H1 (cell line): ENCODE measurements around the gene SPIRE2. TPM values are rescaled to one million over a fixed set of nuclear protein-coding genes. Genes with fewer than 3 reads are reported as not detected.

Source experiments
- CTCF ChIA-PET: fragments of 300-600 bp; sonication (Branson Sonifier 250); formaldehyde crosslinking; loops from one replicate; lab custom pipeline; 2021; ENCODE audit not compliant: partially characterized antibody; lab: Charles Lee
- POLR2A ChIA-PET: fragments of 300-600 bp; sonication (Branson Sonifier 250); formaldehyde crosslinking; loops from one replicate; lab custom pipeline; 2021; ENCODE audit warnings: inconsistent platforms; ENCODE audit not compliant: partially characterized antibody; lab: Charles Lee
- DNase-seq, 2 experiments: peaks; one replicate each; pipeline versions ENCODE4 v3.0.0 to v3.0.0-alpha.2; 2010 to 2022; ENCODE audit warnings: low spot score in 2 of 2, low read depth in 1 of 2, mixed read lengths in 1 of 2
- FAIRE-seq: peaks from 2 replicates; lab custom pipeline; 2011; peaks lifted over from hg19 to GRCh38; lab: Jason Lieb, UNC
- H2AFZ ChIP-seq: 2 replicates; pipeline ENCODE4 v1.8.1; 2012; ENCODE audit warnings: low read length, inconsistent platforms
- H2AK5ac ChIP-seq: 2 replicates; pipeline ENCODE4 v1.6.1; 2013; ENCODE audit warnings: low read depth, low read length
- H2BK120ac ChIP-seq: replicated peaks from 2 replicates; pipeline ENCODE3; 2013; ENCODE audit warnings: low read depth, low read length, inconsistent platforms
- H2BK12ac ChIP-seq: 2 replicates; pipeline ENCODE4 v1.6.1; 2013; ENCODE audit warnings: low read depth, low read length
- H2BK15ac ChIP-seq: 2 replicates; pipeline ENCODE4 v1.6.1; 2013; ENCODE audit warnings: low read length
- H2BK20ac ChIP-seq: 2 replicates; pipeline ENCODE4 v1.6.1; 2013; ENCODE audit warnings: low read length
- H2BK5ac ChIP-seq: 2 replicates; pipeline ENCODE4 v1.6.1; 2013; ENCODE audit warnings: low read depth, low read length
- H3K14ac ChIP-seq: 2 replicates; pipeline ENCODE4 v1.6.1; 2013; ENCODE audit warnings: inconsistent platforms; ENCODE audit not compliant: insufficient read length
- H3K18ac ChIP-seq: 2 replicates; pipeline ENCODE4 v1.6.1; 2013; ENCODE audit warnings: low read length; ENCODE audit errors: extremely low read depth
- H3K23ac ChIP-seq: 2 replicates; pipeline ENCODE4 v1.6.1; 2013; ENCODE audit warnings: inconsistent platforms; ENCODE audit not compliant: insufficient read length
- H3K23me2 ChIP-seq: 2 replicates; pipeline ENCODE4 v1.6.1; 2013; ENCODE audit warnings: low read depth, low read length
- H3K27ac ChIP-seq: 2 replicates; pipeline ENCODE4 v1.6.1; 2011; ENCODE audit warnings: low read depth, low read length, inconsistent platforms
- H3K27me3 ChIP-seq, 4 experiments: replicated peaks in 1 of 4; 1 replicate in 1 of 4; 2 replicates in 3 of 4; pipeline versions ENCODE4 v1.6.1 to v1.8.1; 2011 to 2013; ENCODE audit warnings: low read length in 3 of 4, mild to moderate bottlenecking in 3 of 4, inconsistent platforms in 2 of 4, mixed read lengths in 2 of 4, moderate library complexity in 1 of 4; ENCODE audit not compliant: control insufficient read depth in 3 of 4, insufficient read depth in 3 of 4; ENCODE audit errors: extremely low read depth in 1 of 4
- H3K36me3 ChIP-seq, 4 experiments: 2 replicates each; pipeline versions ENCODE4 v1.6.1 to v1.8.1; 2011 to 2013; ENCODE audit warnings: mild to moderate bottlenecking in 4 of 4, low read length in 3 of 4, moderate library complexity in 2 of 4, control low read depth in 1 of 4, inconsistent platforms in 1 of 4; ENCODE audit not compliant: insufficient read depth in 4 of 4, control insufficient read depth in 2 of 4
- H3K4ac ChIP-seq: replicated peaks from 2 replicates; pipeline ENCODE3; 2013; ENCODE audit warnings: low read length, low read depth, mixed read lengths, inconsistent platforms; ENCODE audit not compliant: insufficient read length
- H3K4me1 ChIP-seq, 4 experiments: replicated peaks in 1 of 4; 1 replicate in 1 of 4; 2 replicates in 3 of 4; pipeline versions ENCODE4 v1.6.1 to v1.8.1; 2011 to 2013; ENCODE audit warnings: low read length in 3 of 4, inconsistent platforms in 2 of 4, mixed read lengths in 1 of 4; ENCODE audit not compliant: insufficient read depth in 4 of 4, control insufficient read depth in 3 of 4
- H3K4me2 ChIP-seq, 2 experiments: 2 replicates each; pipeline versions ENCODE4 v1.6.1 to v1.8.1; 2011 to 2013; ENCODE audit warnings: low read depth in 2 of 2, low read length in 2 of 2, control low read depth in 1 of 2, inconsistent platforms in 1 of 2, mild to moderate bottlenecking in 1 of 2; ENCODE audit not compliant: insufficient read depth in 1 of 2
- H3K4me3 ChIP-seq, 4 experiments: fragments of 200-600, 300-600 bp in 1 of 4; sonication (generic), shearing (Covaris generic), sonication (Bioruptor Twin) in 1 of 4; 2 replicates each; pipeline versions ENCODE4 v1.5.1 to v1.8.1; 2011 to 2016; ENCODE audit warnings: low read length in 4 of 4, low read depth in 3 of 4, control low read depth in 2 of 4, inconsistent platforms in 2 of 4, mild to moderate bottlenecking in 2 of 4, mixed read lengths in 1 of 4, moderate library complexity in 1 of 4; ENCODE audit not compliant: insufficient read depth in 2 of 4; ENCODE audit errors: extremely low read depth in 1 of 4
- H3K56ac ChIP-seq: replicated peaks from 2 replicates; pipeline ENCODE3; 2013; ENCODE audit warnings: low read depth, mild to moderate bottlenecking, mixed read lengths, low read length, inconsistent platforms; ENCODE audit not compliant: insufficient read length
- H3K79me1 ChIP-seq: 2 replicates; pipeline ENCODE4 v1.6.1; 2013; ENCODE audit warnings: low read depth, low read length, control low read depth
- H3K79me2 ChIP-seq, 2 experiments: 2 replicates each; pipeline versions ENCODE4 v1.6.1 to v1.8.1; 2012 to 2013; ENCODE audit warnings: low read length in 2 of 2, mild to moderate bottlenecking in 2 of 2, inconsistent platforms in 1 of 2; ENCODE audit not compliant: insufficient read depth in 2 of 2, control insufficient read depth in 1 of 2
- H3K9ac ChIP-seq, 4 experiments: replicated peaks in 1 of 4; 1 replicate in 1 of 4; 2 replicates in 3 of 4; pipeline versions ENCODE4 v1.6.1 to v1.8.1; 2011 to 2013; ENCODE audit warnings: low read depth in 3 of 4, low read length in 3 of 4, control low read depth in 2 of 4, mild to moderate bottlenecking in 2 of 4, moderate library complexity in 2 of 4, inconsistent platforms in 1 of 4; ENCODE audit errors: extremely low read depth in 1 of 4
- H3K9me3 ChIP-seq, 2 experiments: 2 replicates each; pipeline versions ENCODE4 v1.6.1 to v1.8.1; 2012 to 2013; ENCODE audit warnings: mild to moderate bottlenecking in 2 of 2, moderate library complexity in 2 of 2, control low read depth in 1 of 2, inconsistent platforms in 1 of 2, low read depth in 1 of 2, low read length in 1 of 2, mixed read lengths in 1 of 2; ENCODE audit not compliant: insufficient read depth in 2 of 2
- H4K20me1 ChIP-seq, 2 experiments: replicated peaks in 1 of 2; 2 replicates each; pipeline versions ENCODE3 to v1.8.1; 2011 to 2013; ENCODE audit warnings: inconsistent platforms in 2 of 2, low read length in 2 of 2, mild to moderate bottlenecking in 1 of 2; ENCODE audit not compliant: insufficient read depth in 2 of 2, control insufficient read depth in 1 of 2
- H4K5ac ChIP-seq: 2 replicates; pipeline ENCODE4 v1.6.1; 2013; ENCODE audit warnings: low read length, low read depth, mixed read lengths, inconsistent platforms; ENCODE audit not compliant: insufficient read length
- H4K8ac ChIP-seq: 2 replicates; pipeline ENCODE4 v1.8.0; 2013; ENCODE audit warnings: mild to moderate bottlenecking, moderate library complexity, low read length, inconsistent platforms; ENCODE audit not compliant: insufficient read depth; ENCODE audit errors: extremely low read depth
- H4K91ac ChIP-seq: replicated peaks from 2 replicates; pipeline ENCODE3; 2013; ENCODE audit warnings: low read length, mixed read lengths, inconsistent platforms; ENCODE audit not compliant: insufficient read length
- ASH2L ChIP-seq: fragments of 200-600, 300-600 bp; sonication (generic); IDR thresholded peaks from one replicate; pipeline ENCODE4 v1.7.1; 2017; ENCODE audit warnings: low read length
- CHD1 ChIP-seq: IDR thresholded peaks from 2 replicates; pipeline ENCODE4 v1.6.1; 2012; ENCODE audit warnings: low read depth, low read length, improper control_type of control experiment
- CHD2 ChIP-seq: IDR thresholded peaks from 2 replicates; pipeline ENCODE4 v1.6.1; 2012; ENCODE audit warnings: low read length, improper control_type of control experiment
- CTBP2 ChIP-seq: IDR thresholded peaks from 2 replicates; pipeline ENCODE4 v1.7.0; 2011; ENCODE audit warnings: borderline replicate concordance, mild to moderate bottlenecking, moderate library complexity, mixed read lengths, low read length; ENCODE audit not compliant: insufficient read depth, insufficient read length
- JUN ChIP-seq: IDR thresholded peaks from 2 replicates; pipeline ENCODE4 v1.6.1; 2011; ENCODE audit warnings: low read depth, mild to moderate bottlenecking, improper control_type of control experiment, low read length
- KDM5A ChIP-seq: fragments of 200-600 bp; IDR thresholded peaks from 2 replicates; pipeline ENCODE4 v1.7.1; 2012; ENCODE audit warnings: mild to moderate bottlenecking, low read length, inconsistent platforms, mixed read lengths
- NRF1 ChIP-seq: IDR thresholded peaks from 2 replicates; pipeline ENCODE4 v1.6.1; 2011; ENCODE audit warnings: mild to moderate bottlenecking, low read depth, low read length, improper control_type of control experiment
- PHF8 ChIP-seq: fragments of 200-600 bp; sonication (generic); conservative IDR thresholded peaks from 2 replicates; pipeline ENCODE4 v1.7.1; 2012; ENCODE audit warnings: low read depth, mild to moderate bottlenecking, inconsistent platforms, low read length, moderate library complexity
- TEAD4 ChIP-seq: IDR thresholded peaks from 2 replicates; pipeline ENCODE4 v1.6.1; 2012; ENCODE audit warnings: low read depth, low read length, inconsistent platforms, mixed read lengths
- ZNF274 ChIP-seq: IDR thresholded peaks from 2 replicates; pipeline ENCODE4 v1.7.0; 2012; ENCODE audit warnings: low read length, borderline replicate concordance; ENCODE audit errors: extremely low read depth
- WGBS, 2 experiments: shearing (Covaris generic) in 1 of 2; methylation state at CpG; one replicate each; pipeline versions ENCODE4 v1.1.6 to v1.1.7; 2013 to 2015; ENCODE audit warnings: low lambda C conversion rate in 2 of 2, mixed read lengths in 2 of 2, inconsistent platforms in 1 of 2, low coverage in 1 of 2, missing lambda C conversion rate in 1 of 2; ENCODE audit not compliant: insufficient replicate concordance in 2 of 2, insufficient coverage in 1 of 2, insufficient read length in 1 of 2; ENCODE audit errors: extremely low coverage in 1 of 2, missing lambda C conversion rate in 1 of 2; 5-methylcytosine and 5-hydroxymethylcytosine counted together
- polyA plus RNA-seq, 7 experiments: library from polyadenylated mRNA; depleted of rRNA in 3 of 7; stranded (reverse) in 5 of 7; unstranded in 2 of 7; fragments of >200 nt in 5 of 7; fragments of 200-250 nt in 2 of 7; gene quantifications; 1 replicate in 5 of 7; 2 replicates in 1 of 7; 4 replicates in 1 of 7; pipeline versions ENCODE4 v1.2.1 to v1.2.3, GENCODE V29; 2011 to 2013; ENCODE audit warnings: missing spikeins in 2 of 7, mixed read lengths in 2 of 7
- total RNA-seq: library from RNA; stranded (reverse); fragmentation: NEBNext Ultra II Directional; extraction: Animal tissue kit (Norgen Biotek cat#: 25700); gene quantifications from 2 replicates; pipeline ENCODE4 v1.2.1, GENCODE V29; 2021

The SPIRE2 gene
- total and polyA plus RNA-seq, 2 of the 8 experiments (the other 6 are each of a cell fraction or from before 2014, with no cell fraction given), result 7.4 to 15.4 TPM

GRCh38 chr16:89871895-89872294 is 43.6 kb downstream of the SPIRE2 start:
- H2BK20ac ChIP-seq, result no peak overlapping the region
- H4K5ac ChIP-seq, result no peak overlapping the region
- TF ChIP-seq NRF1, result no peak
- TF ChIP-seq ZNF274, result no peak
- no peak for TF ChIP-seq TEAD4
- TF ChIP-seq KDM5A, result no peak
- TF ChIP-seq ASH2L, result no peak
- no peak for TF ChIP-seq PHF8
- no peak for TF ChIP-seq CHD2
- no peak for TF ChIP-seq CHD1
- TF ChIP-seq CTBP2, result no peak
- no peak for TF ChIP-seq JUN
- TF ChIP-seq, all 59 proteins: peak for 0
- no peak for FAIRE-seq
- no peaks in the 10 kb centered on the region for H3K27me3 ChIP-seq
- H2AFZ ChIP-seq, result no peak overlapping the region
- no peak overlapping the region for H3K56ac ChIP-seq
- no peaks in the 10 kb centered on the region for H4K20me1 ChIP-seq
- no peak overlapping the region for H2BK12ac ChIP-seq
- H3K4me2 ChIP-seq, result no peak overlapping the region
- H4K8ac ChIP-seq, result no peak overlapping the region
- H4K91ac ChIP-seq, result no peak overlapping the region
- H3K23me2 ChIP-seq, result peaks cover 9% of the 10 kb centered on the region
- H2AK5ac ChIP-seq, result no peak overlapping the region
- H3K4me3 ChIP-seq, result no peak overlapping the region
- WGBS, 2 experiments, result 96% methylated on average over 9 of the region's 9 CpGs; no CpG with 5 or more reads in 1 of the 2 experiments
- peaks cover 6% of the 10 kb centered on the region for H3K79me1 ChIP-seq
- DNase-seq, result no peak
- H3K9ac ChIP-seq, result no peak overlapping the region
- H3K36me3 ChIP-seq, result peaks cover 0 to 15% (median 0%) of the 10 kb centered on the region in 4 experiments; a peak in 2 of 8 replicates
- H3K4ac ChIP-seq, result no peak overlapping the region
- H3K23ac ChIP-seq, result no peak overlapping the region
- H3K14ac ChIP-seq, result no peak overlapping the region
- ChIA-PET CTCF (interaction anchor here (1.3 to 3.3 kb wide), 2 partner anchors 11 to 78 kb away, joined by 3 to 24 read pairs; no protein-coding TSS in a partner anchor), POLR2A (interaction anchor here (1.1 to 3.4 kb wide), 7 partner anchors 9 to 56 kb away, joined by 3 to 15 read pairs (median 10); partner anchors contain the start of genes FANCA and SPIRE2)
- no peak overlapping the region for H2BK5ac ChIP-seq
- no peak overlapping the region for H2BK15ac ChIP-seq
- peaks cover 0 to 9% (median 2%) of the 10 kb centered on the region in 4 experiments; a peak in 4 of 7 replicates for H3K4me1 ChIP-seq
- no peak overlapping the region for H3K18ac ChIP-seq
- no peak overlapping the region for H2BK120ac ChIP-seq
- peaks cover 4 to 11% of the 10 kb centered on the region in 2 experiments; a peak in 3 of 4 replicates for H3K9me3 ChIP-seq
- H3K79me2 ChIP-seq, result peaks cover 0 to 20% of the 10 kb centered on the region in 2 experiments; a peak in 3 of 4 replicates
- no peak overlapping the region for H3K27ac ChIP-seq
